M059J (cell line): ENCODE results near the gene TCF4. TPM values are rescaled to one million over a fixed set of nuclear protein-coding genes. Genes with fewer than 3 reads are reported as not detected.
A peak's percentile ranks its signal among the peaks of the same experiment; 100 is the strongest.

Experiments
- DNase-seq: peaks from one replicate; pipeline ENCODE4 v3.0.0-alpha.2; 2012; ENCODE audit warnings: low read depth
- total RNA-seq: library from RNA; depleted of rRNA; stranded (reverse); fragments of >200 nt; shearing (Covaris generic); gene quantifications from 2 replicates; pipeline ENCODE4 v1.2.3, GENCODE V29; 2014

The TCF4 gene
- total RNA-seq, 1 experiment from 2014 or later, result 57.2 TPM

- DNase-seq, result peak; percentile 31
Measured at GRCh38 chr18:55264108-55264507, 323.9 kb downstream of the TCF4 start.

GRCh38 chr18:55262021-55262560, 325.9 kb downstream of the TCF4 start:
- DNase-seq, result no peak

GRCh38 chr18:55261253-55261652, 326.7 kb downstream of the TCF4 start:
- no peak for DNase-seq

GRCh38 chr18:55258088-55258487, 329.9 kb downstream of the TCF4 start:
- DNase-seq, result no peak

- no peak for DNase-seq
Measured at GRCh38 chr18:55256929-55257289, 331.1 kb downstream of the TCF4 start.

- peak; percentile 37 for DNase-seq
Measured at GRCh38 chr18:55256226-55256928, 331.6 kb downstream of the TCF4 start.

- no peak for DNase-seq
Measured at GRCh38 chr18:55253814-55254213, 334.2 kb downstream of the TCF4 start.

GRCh38 chr18:55252901-55253300, 335.1 kb downstream of the TCF4 start:
- DNase-seq, result no peak

GRCh38 chr18:55252053-55252675, 335.8 kb downstream of the TCF4 start:
- DNase-seq, result no peak

- peak; percentile 29 for DNase-seq
Measured at GRCh38 chr18:55251254-55251971, 336.6 kb downstream of the TCF4 start.

- peak; percentile 73 for DNase-seq
Measured at GRCh38 chr18:55250768-55251173, 337.2 kb downstream of the TCF4 start.

GRCh38 chr18:55249550-55249949, 338.4 kb downstream of the TCF4 start:
- DNase-seq, result no peak

- DNase-seq, result no peak
Measured at GRCh38 chr18:55248495-55248894, 339.5 kb downstream of the TCF4 start.

GRCh38 chr18:55247032-55247431, 341.0 kb downstream of the TCF4 start:
- peak; percentile 61 for DNase-seq

GRCh38 chr18:55246278-55246677, 341.7 kb downstream of the TCF4 start:
- no peak for DNase-seq

- DNase-seq, result no peak
Measured at GRCh38 chr18:55245211-55245614, 342.8 kb downstream of the TCF4 start.

- no peak for DNase-seq
Measured at GRCh38 chr18:55244546-55244945, 343.4 kb downstream of the TCF4 start.

- no peak for DNase-seq
Measured at GRCh38 chr18:55243857-55244256, 344.1 kb downstream of the TCF4 start.

- no peak for DNase-seq
Measured at GRCh38 chr18:55243255-55243654, 344.7 kb downstream of the TCF4 start.

GRCh38 chr18:55240978-55241377, 347.0 kb downstream of the TCF4 start:
- DNase-seq, result no peak

GRCh38 chr18:55239740-55240139, 348.3 kb downstream of the TCF4 start:
- DNase-seq, result no peak

GRCh38 chr18:55237660-55238059, 350.3 kb downstream of the TCF4 start:
- DNase-seq, result no peak
